Astrocyte (in vitro differentiated cells and primary cell): ENCODE measurements around the gene PTGIR. TPM values are rescaled to one million over a fixed set of nuclear protein-coding genes. Genes with fewer than 3 reads are reported as not detected.

ENCODE experiments used
- DNase-seq: peaks from one replicate; pipeline ENCODE4 v3.0.0-alpha.2; 2010; ENCODE audit warnings: low read depth
- FAIRE-seq: peaks from 2 replicates; lab custom pipeline; 2011; peaks lifted over from hg19 to GRCh38; lab: Jason Lieb, UNC
- H2AFZ ChIP-seq: 2 replicates; pipeline ENCODE4 v1.6.0; 2012; ENCODE audit warnings: low read depth, low read length, inconsistent platforms
- H3K27ac ChIP-seq: 2 replicates; pipeline ENCODE4 v1.5.1; 2011; ENCODE audit warnings: low read depth, low read length, inconsistent platforms
- H3K27me3 ChIP-seq: 2 replicates; pipeline ENCODE4 v1.6.0; 2011; ENCODE audit warnings: low read length, inconsistent platforms; ENCODE audit not compliant: insufficient read depth
- H3K36me3 ChIP-seq: 2 replicates; pipeline ENCODE4 v1.5.1; 2011; ENCODE audit warnings: low read length, inconsistent platforms; ENCODE audit not compliant: insufficient read depth
- H3K4me1 ChIP-seq: 2 replicates; pipeline ENCODE4 v1.5.1; 2011; ENCODE audit warnings: low read length, inconsistent platforms; ENCODE audit not compliant: insufficient read depth
- H3K4me2 ChIP-seq: 2 replicates; pipeline ENCODE4 v1.6.0; 2012; ENCODE audit warnings: low read length, inconsistent platforms
- H3K4me3 ChIP-seq: 2 replicates; pipeline ENCODE4 v1.5.1; 2011; ENCODE audit warnings: low read depth, mild to moderate bottlenecking, low read length, inconsistent platforms; ENCODE audit not compliant: insufficient read depth
- H3K79me2 ChIP-seq: 2 replicates; pipeline ENCODE4 v1.6.0; 2012; ENCODE audit warnings: mild to moderate bottlenecking, low read length, inconsistent platforms; ENCODE audit not compliant: insufficient read depth
- H3K9ac ChIP-seq: 2 replicates; pipeline ENCODE4 v1.6.0; 2012; ENCODE audit warnings: mild to moderate bottlenecking, low read length, inconsistent platforms
- H3K9me3 ChIP-seq: 2 replicates; pipeline ENCODE4 v1.5.1; 2012; ENCODE audit warnings: low read depth, mild to moderate bottlenecking, low read length, inconsistent platforms; ENCODE audit not compliant: insufficient read depth
- H4K20me1 ChIP-seq: 2 replicates; pipeline ENCODE4 v1.6.0; 2012; ENCODE audit warnings: low read length, inconsistent platforms; ENCODE audit not compliant: insufficient read depth
- H3K27ac Mint-ChIP-seq: one replicate; pipeline ENCODE4 v1.8.0; 2021; ENCODE audit warnings: mild to moderate bottlenecking, mixed read lengths; ENCODE audit not compliant: unreplicated experiment
- H3K27me3 Mint-ChIP-seq: one replicate; pipeline ENCODE4 v1.8.0; 2021; ENCODE audit warnings: low read depth, mixed read lengths; ENCODE audit not compliant: unreplicated experiment
- H3K36me3 Mint-ChIP-seq: one replicate; pipeline ENCODE4 v1.8.0; 2021; ENCODE audit warnings: low read depth, mixed read lengths; ENCODE audit not compliant: unreplicated experiment
- H3K4me1 Mint-ChIP-seq: one replicate; pipeline ENCODE4 v1.8.0; 2021; ENCODE audit warnings: low read depth, mixed read lengths; ENCODE audit not compliant: unreplicated experiment
- H3K4me3 Mint-ChIP-seq: one replicate; pipeline ENCODE4 v1.8.0; 2021; ENCODE audit warnings: mild to moderate bottlenecking, moderate library complexity, mixed read lengths; ENCODE audit not compliant: unreplicated experiment
- H3K9me3 Mint-ChIP-seq: one replicate; pipeline ENCODE4 v1.8.0; 2021; ENCODE audit warnings: mild to moderate bottlenecking, mixed read lengths; ENCODE audit not compliant: unreplicated experiment
- EZH2 ChIP-seq: IDR thresholded peaks from 2 replicates; pipeline ENCODE4 v1.6.1; 2012; ENCODE audit warnings: mild to moderate bottlenecking, low read length, inconsistent platforms; ENCODE audit not compliant: insufficient read depth
- total RNA-seq: library from RNA; stranded (reverse); gene quantifications from 2 replicates; pipeline ENCODE4 v1.2.1, GENCODE V29; 2021
- TF ChIP-seq, protein P1 (sequence below): IDR thresholded peaks from 2 replicates; pipeline ENCODE4 v1.5.1; 2011; ENCODE audit warnings: low read depth, mild to moderate bottlenecking, inconsistent platforms, low read length, moderate library complexity; ENCODE audit not compliant: insufficient read depth

The PTGIR gene
- total RNA-seq, 1 donor from 2014 or later = 0.52 TPM

DNA sequence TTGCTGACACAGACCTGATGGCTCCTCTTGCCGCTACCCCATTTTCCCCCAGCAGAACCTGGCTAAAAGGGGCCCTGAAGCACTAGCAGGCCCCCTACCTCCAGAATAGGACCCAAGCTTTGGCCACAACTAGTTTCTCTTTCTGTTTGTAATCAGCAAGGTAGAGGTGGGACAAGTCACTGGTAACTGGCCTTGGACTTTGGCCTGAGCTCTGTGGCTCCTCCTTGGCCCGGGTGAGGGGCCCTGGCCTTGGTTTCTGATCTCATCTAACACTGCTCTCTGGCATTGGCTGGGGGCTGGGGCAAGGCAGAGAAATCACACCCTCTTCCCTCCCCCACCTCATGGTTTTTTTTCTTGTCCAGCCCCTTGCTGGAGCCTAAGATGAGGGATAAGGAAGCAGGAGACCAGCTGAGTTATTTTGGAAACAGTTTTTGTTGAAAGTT is 21.7 kb downstream of the PTGIR start:
- Histone ChIP-seq H3K27ac (no peak overlapping the region), H2AFZ (no peak overlapping the region), H3K9me3 (no peaks in the 10 kb centered on the region), H3K4me2 (peak overlapping the region; percentile 99), H3K4me1 (peaks cover 19% of the 10 kb centered on the region), H3K79me2 (peaks cover 54% of the 10 kb centered on the region), H3K27me3 (no peaks in the 10 kb centered on the region), H3K36me3 (peaks cover 20% of the 10 kb centered on the region), H3K9ac (peak overlapping the region; percentile 100), H4K20me1 (peaks cover 64% of the 10 kb centered on the region), H3K4me3 (peak overlapping the region; percentile 89)
- no peaks in the 10 kb centered on the region for H3K27me3 Mint-ChIP-seq
- peak overlapping the region; percentile 98 for H3K4me3 Mint-ChIP-seq
- H3K4me1 Mint-ChIP-seq = peaks cover 23% of the 10 kb centered on the region
- peaks cover 21% of the 10 kb centered on the region for H3K36me3 Mint-ChIP-seq
- H3K27ac Mint-ChIP-seq = peak overlapping the region; percentile 66
- FAIRE-seq (no peak), DNase-seq (no peak)
- no peaks in the 10 kb centered on the region for H3K9me3 Mint-ChIP-seq
- TF ChIP-seq EZH2 = no peak
- TF ChIP-seq, protein P1, sequence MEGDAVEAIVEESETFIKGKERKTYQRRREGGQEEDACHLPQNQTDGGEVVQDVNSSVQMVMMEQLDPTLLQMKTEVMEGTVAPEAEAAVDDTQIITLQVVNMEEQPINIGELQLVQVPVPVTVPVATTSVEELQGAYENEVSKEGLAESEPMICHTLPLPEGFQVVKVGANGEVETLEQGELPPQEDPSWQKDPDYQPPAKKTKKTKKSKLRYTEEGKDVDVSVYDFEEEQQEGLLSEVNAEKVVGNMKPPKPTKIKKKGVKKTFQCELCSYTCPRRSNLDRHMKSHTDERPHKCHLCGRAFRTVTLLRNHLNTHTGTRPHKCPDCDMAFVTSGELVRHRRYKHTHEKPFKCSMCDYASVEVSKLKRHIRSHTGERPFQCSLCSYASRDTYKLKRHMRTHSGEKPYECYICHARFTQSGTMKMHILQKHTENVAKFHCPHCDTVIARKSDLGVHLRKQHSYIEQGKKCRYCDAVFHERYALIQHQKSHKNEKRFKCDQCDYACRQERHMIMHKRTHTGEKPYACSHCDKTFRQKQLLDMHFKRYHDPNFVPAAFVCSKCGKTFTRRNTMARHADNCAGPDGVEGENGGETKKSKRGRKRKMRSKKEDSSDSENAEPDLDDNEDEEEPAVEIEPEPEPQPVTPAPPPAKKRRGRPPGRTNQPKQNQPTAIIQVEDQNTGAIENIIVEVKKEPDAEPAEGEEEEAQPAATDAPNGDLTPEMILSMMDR = no peak

DNA sequence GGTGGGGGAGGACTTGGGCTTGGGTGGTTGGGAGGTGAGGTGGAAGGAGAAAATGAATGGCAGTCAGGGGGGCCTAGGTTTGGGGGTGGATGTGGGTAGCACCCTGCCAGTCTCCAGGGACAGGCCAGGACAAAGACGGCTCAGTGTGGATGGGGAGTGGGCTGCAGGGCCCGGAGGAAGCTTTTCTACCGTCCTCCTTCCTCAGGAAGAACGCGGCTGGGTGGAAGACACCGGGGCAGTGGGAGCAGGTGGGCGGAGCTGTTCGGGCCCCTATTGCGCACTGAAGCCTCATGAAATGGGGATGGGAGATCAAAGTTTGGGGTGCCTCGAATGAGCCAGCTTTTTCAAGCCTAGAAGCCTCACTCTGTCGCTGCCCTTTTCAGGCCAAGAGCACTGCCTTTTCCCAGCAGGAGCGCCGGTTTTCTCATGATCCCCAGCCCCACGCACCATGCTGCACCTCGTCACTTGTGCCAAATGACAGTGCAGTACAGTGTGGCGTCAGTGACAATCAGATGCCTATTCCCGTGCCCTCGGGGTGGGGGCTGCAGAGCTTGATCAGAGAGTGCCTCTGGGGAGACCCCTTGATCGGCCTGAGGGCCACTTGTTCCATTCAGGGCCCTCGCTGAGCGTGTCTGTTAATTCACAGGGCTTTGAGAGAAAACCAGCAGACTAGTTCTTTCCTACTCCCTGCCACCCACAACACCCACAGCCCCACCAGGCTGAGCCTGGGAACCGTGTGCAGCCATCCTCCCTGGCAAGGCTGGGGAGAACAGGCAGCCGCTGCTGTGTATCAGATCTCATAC is 22.3 kb downstream of the PTGIR start:
- Histone ChIP-seq H3K4me2 (peak overlapping the region; percentile 99), H3K9me3 (no peaks in the 10 kb centered on the region), H3K4me1 (peaks cover 19% of the 10 kb centered on the region), H3K27ac (no peak overlapping the region), H3K36me3 (peaks cover 17% of the 10 kb centered on the region), H3K4me3 (peak overlapping the region; percentile 89), H3K79me2 (peaks cover 54% of the 10 kb centered on the region), H2AFZ (no peak overlapping the region), H3K27me3 (no peaks in the 10 kb centered on the region), H3K9ac (peak overlapping the region; percentile 100), H4K20me1 (peaks cover 57% of the 10 kb centered on the region)
- peak overlapping the region; percentile 86 for H3K27ac Mint-ChIP-seq
- peak overlapping the region; percentile 98 for H3K4me3 Mint-ChIP-seq
- peaks cover 23% of the 10 kb centered on the region for H3K4me1 Mint-ChIP-seq
- no peak for TF ChIP-seq EZH2
- TF ChIP-seq, protein P1 = no peak
- no peaks in the 10 kb centered on the region for H3K27me3 Mint-ChIP-seq
- peaks cover 15% of the 10 kb centered on the region for H3K36me3 Mint-ChIP-seq
- H3K9me3 Mint-ChIP-seq = no peaks in the 10 kb centered on the region
- FAIRE-seq = no peak
- DNase-seq = no peak
